Psoas muscle (tissue), 8 donors: ENCODE data around the gene DUSP10. TPM values are rescaled to one million over a fixed set of nuclear protein-coding genes. Genes with fewer than 3 reads are reported as not detected.

Experiments
- ATAC-seq, 4 donors: fragments of 200-7000 bp; cut with Tn5 transposase; one replicate each; pipeline ENCODE4 v1.9.1; 2020; ENCODE audit warnings: moderate library complexity in 3 of 4, mild to moderate bottlenecking in 2 of 4
- DNase-seq, 2 donors: peaks; one replicate each; pipeline ENCODE4 v3.0.0-alpha.2; 2020
- H3K27ac ChIP-seq: fragments of 200-600 bp; one replicate; pipeline ENCODE4 v1.8.0; 2022
- H3K27me3 ChIP-seq, 3 donors: fragments of 200-600 bp in 1 of 3; one replicate each; pipeline versions ENCODE4 v1.6.1 to v1.8.0; 2013 to 2022; ENCODE audit warnings: low read length in 2 of 3, mild to moderate bottlenecking in 2 of 3, moderate library complexity in 1 of 3; ENCODE audit not compliant: insufficient read depth in 3 of 3
- H3K36me3 ChIP-seq, 2 donors: fragments of 200-600 bp in 1 of 2; one replicate each; pipeline versions ENCODE4 v1.6.1 to v1.8.0; 2013 to 2022; ENCODE audit warnings: low read depth in 1 of 2, mild to moderate bottlenecking in 1 of 2, moderate library complexity in 1 of 2; ENCODE audit not compliant: insufficient read depth in 1 of 2
- H3K4me1 ChIP-seq: fragments of 200-600 bp; one replicate; pipeline ENCODE4 v1.8.0; 2022
- H3K4me3 ChIP-seq: fragments of 200-600 bp; one replicate; pipeline ENCODE4 v1.8.0; 2022; ENCODE audit warnings: mild to moderate bottlenecking
- H3K9me3 ChIP-seq: fragments of 200-600 bp; one replicate; pipeline ENCODE4 v1.8.0; 2022
- CTCF ChIP-seq: fragments of 200-600 bp; IDR thresholded peaks from one replicate; pipeline ENCODE4 v1.8.0; 2022; ENCODE audit warnings: antibody characterized with exemption
- WGBS, 3 donors: extraction: QIAGEN DNeasy Blood & Tissue Kit; methylation state at CpG; one replicate each; pipeline versions ENCODE4 v1.1.6 to v1.1.7; 2013; 5-methylcytosine and 5-hydroxymethylcytosine counted together
- intact Hi-C, 2 donors: fragments of 100-400 bp; cut with DNase I; formaldehyde crosslinking; loops; one replicate each; pipeline versions ENCODE4 v1.11.0 to v1.14.2; 2022
- polyA plus RNA-seq, 3 donors: library from polyadenylated mRNA; stranded (reverse); fragments of 200-250 nt; gene quantifications; one replicate each; pipeline ENCODE4 v1.2.3, GENCODE V29; 2013
- total RNA-seq, 4 donors: library from RNA; stranded (reverse); fragmentation: NEBNext Ultra II Directional in 2 of 4; extraction: Animal tissue kit (Norgen Biotek cat#: 25700) in 2 of 4; gene quantifications; one replicate each; pipeline versions ENCODE4 v1.2.1 to v1.2.4, GENCODE V29; 2021 to 2023
- donor health status: healthy with polysubstance abuse.
- donor health status: DM: no; HTN: no; CAD: no; lungs with moderate emphysema.
- donor health status: Bipolar disorder and iron deficiency.
- donor health status: healthy.
- donor health status: DM: yes; HTN: yes; CAD: no.
- donor health status: DM: no; HTN: no; CAD: no.
- donor health status: DM: no; HTN: no; CAD: no.
- donor health status: DM: yes; HTN: yes; CAD: no.

DUSP10 gene
- total and polyA plus RNA-seq, 7 donors, result 4.7 to 15.5 (median 5.9) TPM

GRCh38 chr1:221695301-221695700 lies 46.6 kb downstream of the DUSP10 start:
- Histone ChIP-seq H3K36me3 (no peaks in the 10 kb centered on the region), H3K27ac (no peak overlapping the region), H3K9me3 (no peaks in the 10 kb centered on the region), H3K4me1 (peaks cover 5% of the 10 kb centered on the region), H3K27me3 (no peaks in the 10 kb centered on the region), H3K4me3 (no peak overlapping the region)
- 40 to 74% (median 46%) methylated on average over 1 of the region's 1 CpG for WGBS, 3 donors
- ATAC-seq (no peak), DNase-seq (no peak)
- intact Hi-C loops, result no loop called here
- TF ChIP-seq CTCF, result no peak

DNA sequence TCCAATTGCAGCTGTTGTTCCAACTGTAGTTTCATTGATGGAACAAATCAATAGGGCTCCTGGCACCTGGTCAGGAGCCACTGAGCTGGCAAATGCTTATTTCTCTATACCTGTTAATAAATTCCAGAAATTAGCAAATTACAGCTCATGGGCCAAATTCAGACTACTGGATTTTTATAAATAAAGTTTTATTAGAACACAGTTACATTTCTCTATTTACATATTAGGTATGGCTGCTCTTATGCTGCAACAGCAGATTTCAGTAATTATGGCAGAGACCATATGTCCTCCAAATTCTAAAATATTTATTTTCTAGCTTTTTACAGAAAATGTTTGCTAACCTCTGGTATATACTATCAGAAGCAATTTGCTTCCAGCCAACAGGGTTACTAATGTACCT lies 47.8 kb downstream of the DUSP10 start:
- TF ChIP-seq CTCF, result no peak
- ATAC-seq, result no peak
- Histone ChIP-seq H3K4me3 (no peak overlapping the region), H3K27ac (no peak overlapping the region), H3K36me3 (no peaks in the 10 kb centered on the region), H3K4me1 (peaks cover 5% of the 10 kb centered on the region), H3K9me3 (no peaks in the 10 kb centered on the region), H3K27me3 (no peaks in the 10 kb centered on the region)
- intact Hi-C loops, result no loop called here
- DNase-seq, result no peak

GRCh38 chr1:221693087-221693486 lies 48.8 kb downstream of the DUSP10 start:
- TF ChIP-seq CTCF, result no peak
- H3K4me3 ChIP-seq, result no peak overlapping the region
- no peak overlapping the region for H3K27ac ChIP-seq
- H3K27me3 ChIP-seq, result no peaks in the 10 kb centered on the region
- 85 to 99% (median 87%) methylated on average over 2 of the region's 2 CpGs for WGBS, 3 donors
- no peaks in the 10 kb centered on the region for H3K9me3 ChIP-seq
- H3K36me3 ChIP-seq, result no peaks in the 10 kb centered on the region
- peaks cover 11% of the 10 kb centered on the region for H3K4me1 ChIP-seq
- no peak for DNase-seq
- intact Hi-C loops, result no loop called here
- ATAC-seq, result no peak

- intact Hi-C loops, result no loop called here
- no peak overlapping the region for H3K27ac ChIP-seq
- no peak overlapping the region for H3K4me3 ChIP-seq
- H3K9me3 ChIP-seq, result no peaks in the 10 kb centered on the region
- DNase-seq (no peak), ATAC-seq (no peak)
- TF ChIP-seq CTCF, result no peak
- no peaks in the 10 kb centered on the region for H3K27me3 ChIP-seq
- WGBS, 3 donors, result 64 to 91% (median 71%) methylated on average over 2 of the region's 2 CpGs
- H3K36me3 ChIP-seq, result no peaks in the 10 kb centered on the region
- peaks cover 13% of the 10 kb centered on the region for H3K4me1 ChIP-seq
Observed at GRCh38 chr1:221692643-221693042, 49.2 kb downstream of the DUSP10 start.

GRCh38 chr1:221691261-221691660 lies 50.6 kb downstream of the DUSP10 start:
- no peak for ATAC-seq
- H3K4me3 ChIP-seq, result no peak overlapping the region
- no peak for DNase-seq

More at GRCh38 chr1:221691261-221691660, 50.6 kb downstream of the DUSP10 start:
- H3K36me3 ChIP-seq, result no peaks in the 10 kb centered on the region
- H3K9me3 ChIP-seq, result no peaks in the 10 kb centered on the region
- peaks cover 12% of the 10 kb centered on the region for H3K4me1 ChIP-seq
- no peaks in the 10 kb centered on the region for H3K27me3 ChIP-seq
- intact Hi-C loops, result no loop called here
- no peak overlapping the region for H3K27ac ChIP-seq
- no peak for TF ChIP-seq CTCF
